CD4-positive, alpha-beta T cell treated with Interleukin-2 at 100 ng/mL for 4 hours (primary cell): ENCODE measurements around the gene LTB.

ENCODE experiments used
- DNase-seq: peaks from one replicate; pipeline ENCODE4 v3.0.0-alpha.2; 2020; ENCODE audit warnings: low spot score

The LTB gene

DNA sequence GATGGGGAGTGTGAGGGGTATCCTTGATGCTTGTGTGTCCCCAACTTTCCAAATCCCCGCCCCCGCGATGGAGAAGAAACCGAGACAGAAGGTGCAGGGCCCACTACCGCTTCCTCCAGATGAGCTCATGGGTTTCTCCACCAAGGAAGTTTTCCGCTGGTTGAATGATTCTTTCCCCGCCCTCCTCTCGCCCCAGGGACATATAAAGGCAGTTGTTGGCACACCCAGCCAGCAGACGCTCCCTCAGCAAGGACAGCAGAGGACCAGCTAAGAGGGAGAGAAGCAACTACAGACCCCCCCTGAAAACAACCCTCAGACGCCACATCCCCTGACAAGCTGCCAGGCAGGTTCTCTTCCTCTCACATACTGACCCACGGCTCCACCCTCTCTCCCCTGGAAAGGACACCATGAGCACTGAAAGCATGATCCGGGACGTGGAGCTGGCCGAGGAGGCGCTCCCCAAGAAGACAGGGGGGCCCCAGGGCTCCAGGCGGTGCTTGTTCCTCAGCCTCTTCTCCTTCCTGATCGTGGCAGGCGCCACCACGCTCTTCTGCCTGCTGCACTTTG lies 6.8 kb downstream of the LTB start, which contains the start of gene TNF:
TSS of gene TNF (plus strand) at position 231 of the 567 bp plus-strand sequence. CDS start at position 408, 177 bp downstream.
- DNase-seq: peak; percentile 91

DNA sequence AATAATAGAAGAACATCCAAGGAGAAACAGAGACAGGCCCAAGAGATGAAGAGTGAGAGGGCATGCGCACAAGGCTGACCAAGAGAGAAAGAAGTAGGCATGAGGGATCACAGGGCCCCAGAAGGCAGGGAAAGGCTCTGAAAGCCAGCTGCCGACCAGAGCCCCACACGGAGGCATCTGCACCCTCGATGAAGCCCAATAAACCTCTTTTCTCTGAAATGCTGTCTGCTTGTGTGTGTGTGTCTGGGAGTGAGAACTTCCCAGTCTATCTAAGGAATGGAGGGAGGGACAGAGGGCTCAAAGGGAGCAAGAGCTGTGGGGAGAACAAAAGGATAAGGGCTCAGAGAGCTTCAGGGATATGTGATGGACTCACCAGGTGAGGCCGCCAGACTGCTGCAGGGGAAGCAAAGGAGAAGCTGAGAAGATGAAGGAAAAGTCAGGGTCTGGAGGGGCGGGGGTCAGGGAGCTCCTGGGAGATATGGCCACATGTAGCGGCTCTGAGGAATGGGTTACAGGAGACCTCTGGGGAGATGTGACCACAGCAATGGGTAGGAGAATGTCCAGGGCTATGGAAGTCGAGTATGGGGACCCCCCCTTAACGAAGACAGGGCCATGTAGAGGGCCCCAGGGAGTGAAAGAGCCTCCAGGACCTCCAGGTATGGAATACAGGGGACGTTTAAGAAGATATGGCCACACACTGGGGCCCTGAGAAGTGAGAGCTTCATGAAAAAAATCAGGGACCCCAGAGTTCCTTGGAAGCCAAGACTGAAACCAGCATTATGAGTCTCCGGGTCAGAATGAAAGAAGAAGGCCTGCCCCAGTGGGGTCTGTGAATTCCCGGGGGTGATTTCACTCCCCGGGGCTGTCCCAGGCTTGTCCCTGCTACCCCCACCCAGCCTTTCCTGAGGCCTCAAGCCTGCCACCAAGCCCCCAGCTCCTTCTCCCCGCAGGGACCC lies 7.8 kb downstream of the LTB start:
- DNase-seq: no peak

DNA sequence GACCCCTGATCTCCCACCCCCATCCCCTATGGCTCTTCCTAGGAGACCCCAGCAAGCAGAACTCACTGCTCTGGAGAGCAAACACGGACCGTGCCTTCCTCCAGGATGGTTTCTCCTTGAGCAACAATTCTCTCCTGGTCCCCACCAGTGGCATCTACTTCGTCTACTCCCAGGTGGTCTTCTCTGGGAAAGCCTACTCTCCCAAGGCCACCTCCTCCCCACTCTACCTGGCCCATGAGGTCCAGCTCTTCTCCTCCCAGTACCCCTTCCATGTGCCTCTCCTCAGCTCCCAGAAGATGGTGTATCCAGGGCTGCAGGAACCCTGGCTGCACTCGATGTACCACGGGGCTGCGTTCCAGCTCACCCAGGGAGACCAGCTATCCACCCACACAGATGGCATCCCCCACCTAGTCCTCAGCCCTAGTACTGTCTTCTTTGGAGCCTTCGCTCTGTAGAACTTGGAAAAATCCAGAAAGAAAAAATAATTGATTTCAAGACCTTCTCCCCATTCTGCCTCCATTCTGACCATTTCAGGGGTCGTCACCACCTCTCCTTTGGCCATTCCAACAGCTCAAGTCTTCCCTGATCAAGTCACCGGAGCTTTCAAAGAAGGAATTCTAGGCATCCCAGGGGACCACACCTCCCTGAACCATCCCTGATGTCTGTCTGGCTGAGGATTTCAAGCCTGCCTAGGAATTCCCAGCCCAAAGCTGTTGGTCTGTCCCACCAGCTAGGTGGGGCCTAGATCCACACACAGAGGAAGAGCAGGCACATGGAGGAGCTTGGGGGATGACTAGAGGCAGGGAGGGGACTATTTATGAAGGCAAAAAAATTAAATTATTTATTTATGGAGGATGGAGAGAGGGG lies 8.8 kb downstream of the LTB start:
- no peak for DNase-seq

DNA sequence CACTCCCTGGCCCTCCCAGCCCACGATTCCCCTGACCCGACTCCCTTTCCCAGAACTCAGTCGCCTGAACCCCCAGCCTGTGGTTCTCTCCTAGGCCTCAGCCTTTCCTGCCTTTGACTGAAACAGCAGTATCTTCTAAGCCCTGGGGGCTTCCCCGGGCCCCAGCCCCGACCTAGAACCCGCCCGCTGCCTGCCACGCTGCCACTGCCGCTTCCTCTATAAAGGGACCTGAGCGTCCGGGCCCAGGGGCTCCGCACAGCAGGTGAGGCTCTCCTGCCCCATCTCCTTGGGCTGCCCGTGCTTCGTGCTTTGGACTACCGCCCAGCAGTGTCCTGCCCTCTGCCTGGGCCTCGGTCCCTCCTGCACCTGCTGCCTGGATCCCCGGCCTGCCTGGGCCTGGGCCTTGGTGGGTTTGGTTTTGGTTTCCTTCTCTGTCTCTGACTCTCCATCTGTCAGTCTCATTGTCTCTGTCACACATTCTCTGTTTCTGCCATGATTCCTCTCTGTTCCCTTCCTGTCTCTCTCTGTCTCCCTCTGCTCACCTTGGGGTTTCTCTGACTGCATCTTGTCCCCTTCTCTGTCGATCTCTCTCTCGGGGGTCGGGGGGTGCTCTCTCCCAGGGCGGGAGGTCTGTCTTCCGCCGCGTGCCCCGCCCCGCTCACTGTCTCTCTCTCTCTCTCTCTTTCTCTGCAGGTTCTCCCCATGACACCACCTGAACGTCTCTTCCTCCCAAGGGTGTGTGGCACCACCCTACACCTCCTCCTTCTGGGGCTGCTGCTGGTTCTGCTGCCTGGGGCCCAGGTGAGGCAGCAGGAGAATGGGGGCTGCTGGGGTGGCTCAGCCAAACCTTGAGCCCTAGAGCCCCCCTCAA lies 9.9 kb downstream of the LTB start, which contains the start of gene LTA:
TSS of gene LTA (plus strand) at position 249 of the 871 bp plus-strand sequence. CDS start at position 703, 454 bp downstream.
- peak; percentile 89 for DNase-seq

DNA sequence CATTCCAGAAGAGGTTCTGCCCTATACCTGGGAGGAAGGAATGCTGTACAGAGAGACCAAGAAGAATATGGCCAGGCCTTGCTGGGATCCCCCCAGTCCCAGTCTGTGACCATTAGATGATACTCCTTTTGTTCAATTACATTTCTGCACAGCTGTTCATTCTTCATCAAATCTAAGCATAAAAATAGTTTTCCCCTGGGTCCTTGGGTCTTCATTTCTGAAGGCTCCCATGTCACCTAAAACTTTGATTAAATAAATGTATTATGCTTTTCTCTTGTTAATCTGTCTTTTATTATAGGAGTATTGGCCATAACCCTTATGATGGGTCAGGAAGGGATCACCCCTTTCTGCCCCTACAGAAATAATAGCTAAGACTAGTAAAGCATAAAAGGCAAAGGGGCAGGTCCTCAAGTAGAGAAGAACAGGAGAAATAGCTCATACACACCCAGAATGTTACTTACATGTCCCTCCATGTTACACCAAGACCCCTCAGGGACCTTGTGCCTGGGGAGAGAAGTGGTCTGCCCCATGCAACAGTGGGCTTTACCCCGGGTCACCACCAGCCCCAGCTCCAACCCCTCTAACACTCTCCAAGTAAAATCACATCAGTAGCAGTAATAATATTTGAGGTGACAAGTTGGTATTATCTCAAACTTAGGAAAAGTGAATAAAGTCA lies 12.2 kb downstream of the LTB start:
- no peak for DNase-seq

DNA sequence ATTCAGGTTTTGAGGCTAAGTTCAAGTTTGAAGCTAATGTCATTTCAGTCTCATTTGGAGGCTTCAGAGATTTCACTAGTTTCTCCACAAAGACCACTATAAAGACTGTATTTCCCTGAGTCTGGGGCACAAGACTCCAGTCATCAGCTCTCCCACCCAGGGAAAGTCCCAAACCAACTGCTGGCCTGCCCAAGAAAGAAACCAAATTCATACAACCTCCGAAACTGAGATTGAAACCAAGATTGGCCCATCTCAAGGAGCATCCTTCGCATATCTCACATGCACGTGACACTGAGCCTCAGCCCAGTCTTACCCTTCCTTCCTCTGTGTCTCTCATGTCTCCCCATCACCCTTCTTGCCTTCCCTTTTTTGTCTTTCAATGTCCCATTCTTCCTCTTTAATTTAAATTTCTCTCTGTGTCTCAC lies 13.7 kb downstream of the LTB start:
- peak; percentile 83 for DNase-seq

DNA sequence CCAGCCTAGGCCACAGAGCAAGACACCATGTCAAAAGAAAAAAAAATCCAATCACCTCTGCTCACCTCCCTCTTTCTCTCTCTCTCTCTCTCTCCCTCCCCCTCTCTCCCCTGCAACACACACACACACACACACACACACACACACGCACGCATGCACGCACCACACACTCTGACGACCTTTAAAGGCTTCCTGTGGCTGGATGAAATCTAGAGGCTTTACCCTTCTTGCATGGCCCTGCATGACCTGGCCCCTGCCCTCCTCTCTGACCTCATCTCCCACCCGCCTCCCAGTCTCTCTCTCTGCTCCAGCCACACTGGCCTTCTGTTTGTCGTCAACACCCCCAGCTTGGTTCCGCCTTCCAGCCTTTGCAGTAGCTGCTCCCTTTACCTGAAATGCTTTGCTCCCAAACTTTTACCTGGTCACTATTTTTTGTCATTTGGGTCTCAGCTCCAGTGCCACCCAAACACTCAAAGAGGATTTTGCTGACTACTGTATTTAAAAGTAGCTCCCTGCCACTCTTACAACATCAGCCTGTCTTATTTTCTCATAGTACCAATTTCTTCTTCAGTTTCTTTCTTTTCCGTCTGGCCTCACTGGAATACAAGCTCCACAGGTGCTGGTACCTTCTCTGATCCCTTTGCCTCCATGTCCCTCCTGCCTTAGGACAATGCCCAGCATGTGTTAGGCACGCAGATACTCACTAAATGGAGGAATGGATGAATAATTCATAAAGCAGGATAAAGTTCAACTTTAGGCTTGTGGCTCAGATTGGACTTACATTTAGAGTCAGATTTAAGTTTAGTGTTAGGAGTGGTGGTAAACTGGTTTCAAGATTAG lies 14.5 kb downstream of the LTB start:
- DNase-seq: peak; percentile 34

DNA sequence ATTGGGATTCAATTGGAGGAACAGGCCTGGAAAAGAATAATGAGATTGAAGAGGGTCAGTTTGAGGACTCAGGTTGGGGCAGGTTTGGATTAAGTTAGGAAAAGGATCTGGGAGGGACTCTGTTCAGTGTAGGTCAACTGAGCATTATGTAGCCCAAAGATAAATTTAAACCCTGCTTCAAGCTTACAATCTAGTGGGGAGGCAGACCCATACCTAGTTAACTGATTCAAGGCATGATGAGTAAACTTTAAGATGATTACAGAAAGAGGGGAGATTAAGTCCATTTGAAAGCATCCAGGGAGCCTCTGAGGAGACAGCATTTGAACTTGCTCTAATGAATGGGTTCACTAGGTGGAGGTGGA lies 21.5 kb downstream of the LTB start:
- DNase-seq: no peak

DNA sequence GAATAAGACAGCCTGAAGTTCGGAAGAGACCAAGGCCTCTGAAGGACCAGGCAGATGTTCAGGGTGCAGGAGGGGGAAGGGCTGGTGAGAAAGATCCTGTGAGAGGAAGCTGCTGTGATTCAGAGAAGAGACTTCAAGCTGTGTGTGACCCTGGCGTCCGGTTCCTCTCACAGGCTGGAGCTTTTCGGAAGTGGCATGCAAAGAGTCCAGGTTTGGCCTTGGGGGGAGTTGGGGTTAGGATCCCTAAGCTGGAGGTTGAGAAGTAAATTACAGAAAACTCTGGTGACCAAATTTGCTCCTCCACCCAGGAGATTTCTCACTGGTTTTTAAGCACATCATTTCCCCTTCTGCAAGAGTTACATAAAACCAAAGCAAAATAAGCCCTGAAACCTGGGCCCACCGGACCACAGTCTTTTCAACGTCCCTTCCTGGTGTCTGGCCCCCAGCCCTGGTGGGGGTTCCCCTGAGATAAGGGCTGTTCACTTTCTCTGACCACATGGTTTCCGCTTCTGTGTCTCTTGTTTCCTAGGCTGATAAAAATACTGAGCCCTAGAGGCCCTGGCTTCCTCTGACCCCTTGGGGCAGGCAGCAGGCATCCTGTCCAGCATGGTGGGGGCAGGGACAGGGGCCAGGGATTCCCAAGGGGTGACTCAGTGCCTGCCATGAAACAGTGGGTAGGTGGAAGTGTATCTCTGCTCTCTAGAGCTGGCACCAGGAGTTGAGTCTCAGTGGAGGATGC lies 22.1 kb downstream of the LTB start:
- DNase-seq: peak; percentile 63

DNA sequence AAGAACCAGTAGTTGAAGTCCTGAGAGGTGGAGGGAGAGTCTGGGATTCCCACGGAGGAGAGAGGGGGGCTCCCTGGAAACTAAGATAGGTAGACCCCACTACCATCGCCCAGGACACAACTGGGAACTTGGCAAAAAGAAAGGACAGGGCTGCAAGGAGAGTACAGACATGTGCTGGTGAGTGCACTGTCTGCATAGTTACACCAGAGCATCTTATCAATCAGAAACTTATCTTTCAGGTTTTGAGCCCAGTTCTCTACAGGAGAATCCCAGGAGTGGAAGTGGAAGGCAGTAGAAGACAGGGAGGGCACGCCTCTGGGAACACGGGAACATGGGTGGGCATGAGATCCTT lies 22.6 kb downstream of the LTB start:
- no peak for DNase-seq

DNA sequence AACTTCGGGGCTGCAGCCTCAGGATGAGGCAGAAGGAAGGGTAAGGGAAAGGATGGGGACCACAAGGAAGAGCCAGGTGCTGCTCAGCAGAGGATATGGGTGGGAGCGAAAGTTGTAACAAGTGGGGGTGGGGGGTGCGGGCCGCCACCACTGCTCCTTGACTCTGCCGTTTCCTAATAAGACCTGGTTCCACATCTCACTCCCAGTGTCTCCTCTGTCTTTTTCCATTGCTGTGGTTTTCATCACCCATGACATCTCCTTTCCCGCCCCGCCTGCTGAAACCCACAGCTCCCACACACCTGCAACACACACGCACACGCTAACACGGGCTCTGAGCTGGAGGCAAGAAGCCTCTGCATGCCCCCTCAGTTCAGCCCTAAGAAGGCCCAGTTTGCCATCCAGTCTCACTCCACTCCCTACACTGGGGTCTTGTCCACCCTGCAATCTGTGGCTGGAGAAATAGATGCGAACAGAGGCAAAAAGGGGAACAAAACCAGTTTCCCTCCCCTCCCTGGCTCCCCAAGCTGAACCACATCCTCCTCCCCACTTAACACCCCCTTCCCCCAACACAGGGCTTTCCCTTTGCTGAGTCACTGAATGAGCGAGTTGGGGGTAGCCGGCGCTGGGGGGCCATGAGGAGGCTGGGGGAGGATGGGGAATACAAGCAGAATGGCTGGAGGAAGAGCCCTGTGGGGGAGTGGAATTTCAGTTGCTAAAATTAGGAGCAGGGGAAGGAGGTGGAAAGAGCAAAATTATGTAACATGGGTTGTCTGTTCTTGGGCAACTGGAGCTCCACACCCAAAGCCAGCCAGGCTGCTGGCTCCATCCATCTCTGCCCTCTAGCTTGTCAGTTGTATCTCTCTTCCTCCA lies 23.4 kb downstream of the LTB start:
- peak; percentile 71 for DNase-seq

DNA sequence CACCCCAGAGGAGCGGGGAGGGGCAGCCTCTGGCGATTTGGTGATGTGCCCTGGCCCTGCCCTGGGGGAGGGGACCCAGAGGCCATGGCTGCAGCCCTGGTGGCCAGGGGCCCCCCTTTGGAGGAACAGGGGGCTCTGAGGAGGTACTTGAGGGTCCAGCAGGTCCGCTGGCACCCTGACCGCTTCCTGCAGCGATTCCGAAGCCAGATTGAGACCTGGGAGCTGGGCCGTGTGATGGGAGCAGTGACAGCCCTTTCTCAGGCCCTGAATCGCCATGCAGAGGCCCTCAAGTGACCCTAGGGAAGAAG lies 24.0 kb downstream of the LTB start:
- DNase-seq: no peak

DNA sequence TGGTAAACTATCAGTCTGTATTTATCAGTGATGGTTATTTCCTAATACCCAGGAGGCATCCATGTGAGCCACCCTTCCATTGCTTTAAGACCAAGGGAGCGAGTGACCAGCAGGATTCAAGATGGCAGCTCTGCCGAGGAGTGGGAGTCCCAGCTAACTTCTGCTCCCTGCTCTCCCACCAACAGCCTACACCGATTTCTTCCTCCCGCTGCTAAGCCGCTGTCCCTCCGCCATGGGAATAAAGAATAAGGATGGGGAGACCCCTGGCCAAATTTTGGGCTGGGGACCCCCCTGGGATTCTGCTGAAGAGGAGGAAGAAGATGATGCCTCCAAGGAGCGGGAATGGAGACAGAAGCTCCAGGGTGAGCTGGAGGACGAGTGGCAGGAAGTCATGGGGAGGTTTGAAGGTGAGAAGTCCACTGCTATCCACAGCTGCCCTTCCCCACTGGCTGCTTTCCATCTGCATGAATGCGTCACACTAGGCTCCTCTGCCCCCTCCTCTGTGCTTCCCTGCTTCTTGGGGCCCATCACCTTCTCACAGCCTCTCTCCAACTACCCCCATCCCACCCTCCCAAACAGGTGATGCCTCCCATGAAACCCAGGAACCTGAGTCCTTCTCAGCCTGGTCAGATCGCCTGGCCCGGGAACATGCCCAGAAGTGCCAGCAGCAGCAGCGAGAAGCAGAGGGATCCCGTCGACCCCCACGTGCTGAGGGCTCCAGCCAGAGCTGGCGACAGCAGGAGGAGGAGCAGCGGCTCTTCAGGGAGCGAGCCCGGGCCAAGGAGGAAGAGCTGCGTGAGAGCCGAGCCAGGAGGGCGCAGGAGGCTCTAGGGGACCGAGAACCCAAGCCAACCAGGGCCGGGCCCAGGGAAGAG lies 24.5 kb downstream of the LTB start:
- no peak for DNase-seq

DNA sequence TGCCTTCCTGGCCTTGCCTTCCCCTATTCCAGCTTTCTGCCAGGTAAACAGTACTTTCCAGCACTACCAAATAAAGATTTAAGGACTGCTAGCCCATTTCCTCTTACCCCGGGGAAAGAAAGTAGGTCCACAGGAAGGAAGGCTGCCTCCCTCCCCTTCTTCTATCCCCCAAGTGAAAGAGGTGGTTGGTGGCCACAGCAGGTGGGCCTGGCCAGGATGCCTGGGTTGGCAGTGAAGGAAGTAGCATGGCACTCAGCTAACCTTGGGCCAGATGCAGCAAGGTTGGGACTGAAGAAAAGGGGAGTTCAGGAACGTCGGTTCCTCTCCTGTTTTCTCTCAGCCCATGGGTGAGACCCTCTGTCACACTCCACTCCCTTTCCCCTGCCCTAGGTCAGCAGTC lies 25.9 kb downstream of the LTB start:
- DNase-seq: no peak

DNA sequence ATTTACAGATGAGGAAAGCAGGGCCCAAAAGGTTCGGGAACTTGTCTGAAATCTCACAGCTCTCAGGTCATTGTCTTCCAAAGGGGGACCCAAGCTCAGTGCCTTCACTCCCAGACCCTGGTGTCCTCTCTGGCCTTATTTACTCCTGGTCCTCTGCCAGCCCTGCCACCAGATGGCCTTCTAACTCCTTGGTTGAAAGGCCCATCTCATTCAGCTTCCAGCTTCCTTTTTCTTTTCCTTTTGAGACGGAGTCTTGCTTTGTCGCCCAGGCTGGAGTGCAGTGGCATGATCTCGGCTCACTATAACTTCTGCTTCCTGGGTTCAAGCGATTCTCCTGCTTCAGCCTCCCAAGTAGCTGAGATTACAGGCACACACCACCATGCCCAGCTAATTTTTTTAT lies 30.9 kb downstream of the LTB start:
- DNase-seq: peak; percentile 78

DNA sequence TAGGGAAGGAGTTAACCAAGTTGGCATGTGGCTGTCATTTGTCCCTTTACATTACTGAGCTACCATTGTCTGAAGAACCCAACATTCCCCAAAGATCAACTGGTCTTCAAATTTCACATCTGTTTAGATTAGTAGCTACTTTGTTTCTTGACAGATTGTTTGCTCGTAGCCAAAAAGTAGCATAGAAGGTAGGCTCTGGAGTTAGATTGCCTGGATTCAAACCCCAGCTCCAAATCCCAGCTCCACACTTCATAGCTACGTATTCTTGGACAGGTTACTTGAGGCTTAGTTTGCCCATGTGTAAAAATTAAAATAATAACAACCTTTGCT lies 33.7 kb downstream of the LTB start:
- DNase-seq: no peak

DNA sequence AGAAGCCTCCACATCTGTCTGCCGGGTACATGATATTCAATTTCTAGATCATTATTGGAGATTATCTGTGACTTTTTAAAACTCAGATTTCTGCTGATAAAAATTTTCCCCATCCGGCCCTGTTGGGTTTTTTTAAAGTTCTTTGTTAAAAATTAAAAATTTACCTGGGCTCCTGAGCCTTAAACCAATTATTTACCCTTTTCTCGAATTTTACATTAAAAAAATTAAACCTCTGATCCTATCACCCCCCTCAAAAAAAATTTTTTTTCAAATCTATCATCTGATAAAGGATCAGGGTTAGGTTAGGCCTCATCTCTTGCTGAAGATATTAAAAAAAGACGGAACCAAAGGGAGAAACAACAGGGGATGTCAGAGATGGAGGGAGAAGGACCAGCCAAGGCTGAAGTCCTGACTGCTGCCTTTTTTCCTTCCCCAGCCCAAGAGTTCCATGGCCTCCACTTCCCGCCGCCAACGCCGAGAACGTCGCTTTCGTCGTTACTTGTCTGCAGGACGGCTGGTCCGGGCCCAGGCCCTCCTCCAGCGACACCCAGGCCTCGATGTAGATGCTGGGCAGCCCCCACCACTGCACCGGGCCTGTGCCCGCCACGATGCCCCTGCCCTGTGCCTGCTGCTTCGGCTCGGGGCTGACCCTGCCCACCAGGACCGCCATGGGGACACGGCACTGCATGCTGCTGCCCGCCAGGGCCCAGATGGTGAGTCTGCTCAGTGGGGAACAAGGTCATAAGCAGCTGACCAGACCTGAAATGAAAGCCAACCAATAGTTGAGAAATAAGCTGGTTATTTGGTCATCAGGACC lies 34.3 kb downstream of the LTB start:
- no peak for DNase-seq
